Stimulated activated CD8-positive, alpha-beta memory T cell treated with anti-CD3 and anti-CD28 coated beads, Interleukin-2, amount 100 ng/mL, for 1 hour (primary cell): Measurements from ENCODE around the gene HYAL1.

Experiments used
- DNase-seq, 2 donors: peaks; one replicate each; pipeline ENCODE4 v3.0.0-alpha.2; 2020; ENCODE audit warnings: low read depth in 2 of 2

Gene HYAL1

DNA sequence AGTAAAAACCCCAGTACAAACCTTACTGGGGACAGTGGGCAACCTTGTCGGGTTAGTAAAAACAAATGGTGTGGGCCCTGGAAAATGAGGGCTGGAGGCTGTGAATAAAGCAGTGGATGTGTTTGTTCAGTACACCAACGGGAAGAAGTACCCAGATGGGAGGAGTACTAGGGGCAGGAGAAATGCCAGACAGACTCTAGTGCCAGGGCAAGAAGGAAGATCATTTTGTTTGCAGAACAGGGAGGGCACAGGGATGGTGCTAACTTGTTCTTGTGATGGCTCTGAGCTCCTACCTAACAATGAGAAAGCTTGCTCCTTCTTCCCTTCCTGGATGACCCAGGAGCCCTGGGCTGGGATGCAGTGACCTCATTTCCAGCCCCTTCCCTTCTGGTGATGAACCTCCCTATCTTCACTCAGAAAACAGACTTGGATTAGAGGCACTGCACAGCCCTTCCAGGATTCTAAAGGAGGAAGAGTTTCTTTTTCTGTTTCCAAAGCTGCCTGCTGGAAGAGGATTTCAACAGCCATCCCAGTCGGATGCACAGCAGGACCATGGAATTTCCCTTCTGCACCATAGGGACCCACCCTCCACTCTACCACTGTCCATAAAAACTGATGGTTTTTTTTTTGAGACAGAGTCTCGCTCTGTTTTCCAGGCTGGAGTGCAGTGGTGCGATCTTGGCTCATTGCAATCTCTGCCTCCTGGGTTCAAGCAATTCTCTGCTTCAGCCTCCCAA is 31.1 kb upstream of the HYAL1 start:
- DNase-seq, result no peak

DNA sequence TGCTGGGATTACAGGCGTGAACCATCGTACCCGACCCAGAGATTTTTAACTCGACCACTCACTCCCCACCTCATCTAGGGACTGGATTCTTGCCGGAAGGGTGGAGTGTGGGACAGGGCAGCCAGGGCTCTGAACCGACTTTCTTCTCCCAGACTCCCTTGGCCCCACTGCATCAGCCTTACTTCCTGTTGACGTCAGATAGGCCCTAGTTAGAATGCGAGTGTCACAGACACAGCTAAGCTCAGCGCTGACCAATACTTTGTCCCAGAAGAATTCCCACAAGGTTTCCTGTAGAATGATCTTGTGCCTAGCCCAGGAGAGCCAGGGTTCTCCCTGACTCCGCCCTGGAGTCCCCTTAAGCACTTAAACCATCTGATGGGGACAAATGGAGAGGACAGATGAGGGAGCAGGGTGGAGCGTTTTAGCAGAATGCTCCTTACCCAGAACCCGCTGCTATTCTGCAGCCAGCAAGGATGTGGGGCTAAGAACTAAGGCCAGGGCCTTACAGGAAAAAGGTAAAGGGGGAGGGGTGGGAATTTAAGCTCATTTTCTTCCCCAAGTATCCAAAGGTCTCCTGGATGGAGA is 30.5 kb upstream of the HYAL1 start:
- DNase-seq, result no peak

- DNase-seq, result no peak
Observed at GRCh38 chr3:50331364-50331907, 28.1 kb upstream of the HYAL1 start.

DNA sequence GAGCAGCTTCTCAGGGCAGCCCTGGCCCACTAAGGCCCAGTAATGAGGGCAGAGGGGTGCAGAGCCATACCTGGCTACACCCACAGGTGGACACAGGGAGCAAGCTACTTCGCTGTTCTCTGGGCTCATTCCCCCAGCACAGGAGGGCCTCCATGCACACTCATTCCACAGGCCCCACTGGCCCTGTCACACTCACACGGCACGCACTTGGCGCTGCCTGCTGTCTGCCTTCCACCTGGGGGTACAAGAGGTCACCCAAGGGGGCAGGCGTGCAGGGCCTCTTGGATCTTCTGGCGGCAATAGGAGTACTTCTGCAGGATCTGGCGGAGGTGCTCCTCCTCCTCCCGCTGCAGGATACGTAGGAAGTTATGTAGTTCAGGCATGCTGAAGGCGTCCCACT is 27.0 kb upstream of the HYAL1 start:
- DNase-seq, result no peak

DNA sequence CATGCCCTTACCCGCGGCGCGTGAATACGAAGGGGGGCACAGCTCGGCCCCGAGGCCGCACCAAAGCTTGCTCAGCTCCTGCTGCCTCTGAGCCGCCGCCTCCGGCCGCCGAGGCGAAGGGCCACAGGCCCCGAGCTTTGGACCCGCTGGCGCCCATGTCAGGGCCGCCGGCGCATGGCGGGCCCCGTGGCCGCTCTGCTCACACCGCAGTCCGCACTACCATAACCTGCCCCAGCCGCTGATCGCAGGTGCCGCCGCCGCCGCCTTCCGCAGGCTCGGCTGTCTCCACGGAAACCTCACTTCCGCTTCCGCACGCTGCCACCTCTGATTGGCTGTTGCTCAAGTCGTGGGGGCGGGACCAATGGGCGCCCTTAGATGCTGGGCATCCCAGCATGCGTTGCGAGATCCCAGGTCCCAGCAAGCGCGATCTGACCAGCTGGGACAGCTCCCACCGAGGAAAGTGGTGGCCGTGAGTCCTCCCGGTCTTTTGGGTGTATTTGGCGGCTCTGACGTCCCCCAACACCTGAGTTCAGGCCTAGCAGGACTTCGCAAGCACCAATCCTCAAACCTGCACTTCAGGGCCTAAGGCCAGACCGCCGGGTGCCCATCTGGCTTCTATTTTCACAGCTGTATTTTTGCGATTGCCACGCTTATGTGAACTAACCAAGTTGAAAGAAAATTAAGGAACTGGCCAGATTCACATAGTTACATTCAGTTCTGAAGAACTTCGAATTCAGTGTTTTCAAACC is 24.7 kb upstream of the HYAL1 start, which contains the start of gene TUSC2:
Gene TUSC2 (minus strand): TSS at position 281 of the 749 bp plus-strand sequence. CDS start 124 bp downstream, at position 157.
- peak; percentile 87 to 89 for DNase-seq

- no peak for DNase-seq
Observed at GRCh38 chr3:50327129-50327528, 23.8 kb upstream of the HYAL1 start.

DNA sequence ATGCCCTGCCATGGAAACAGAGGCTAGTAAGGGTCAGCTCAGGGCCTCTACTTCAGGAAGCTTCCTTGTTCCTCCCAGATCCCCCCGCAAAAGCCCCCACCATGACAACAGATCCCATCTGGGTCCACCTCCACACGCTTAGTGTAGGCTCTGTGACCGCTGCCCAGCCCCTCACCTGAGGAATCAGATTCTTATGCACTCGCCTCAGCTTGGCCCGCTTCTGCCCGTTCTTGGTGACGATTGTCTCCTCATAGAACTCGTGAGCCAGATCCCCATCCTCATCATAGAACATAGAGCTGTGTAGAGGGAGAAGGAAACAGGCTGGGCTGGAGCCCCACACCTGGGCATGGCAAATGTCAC is 22.8 kb upstream of the HYAL1 start:
- DNase-seq, result no peak

DNA sequence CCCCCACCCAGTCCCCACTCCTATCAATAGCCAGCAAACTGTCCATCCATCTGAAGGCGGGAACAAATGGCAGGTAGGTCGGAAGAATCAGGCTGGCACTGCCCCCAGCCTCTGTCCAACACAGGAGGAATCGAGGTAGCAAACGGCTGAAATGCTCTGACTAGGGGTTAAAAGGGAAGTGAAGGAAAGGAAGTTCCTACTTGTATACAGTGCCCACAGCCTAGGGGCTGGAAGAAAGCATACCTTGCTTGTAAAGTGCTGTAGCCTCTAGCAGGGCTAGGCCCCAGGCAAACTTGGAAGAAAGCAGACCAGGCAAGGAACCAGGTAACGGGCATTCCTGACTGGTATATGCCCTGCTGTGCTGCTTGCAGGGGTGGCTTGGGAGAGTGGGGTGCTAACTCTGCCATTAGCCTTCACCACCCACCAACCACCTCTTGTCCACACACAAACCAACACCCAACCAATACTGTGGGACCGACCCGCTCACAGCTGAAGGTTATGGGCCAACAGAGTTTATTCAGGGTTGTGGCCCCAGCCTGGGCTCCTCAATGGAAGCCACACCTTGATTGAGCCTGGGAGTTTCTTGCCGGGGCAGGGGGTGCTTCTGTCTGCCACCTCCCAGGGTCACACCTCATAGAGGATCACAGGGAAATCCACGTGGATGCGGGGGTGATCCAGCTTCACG is 22.3 kb upstream of the HYAL1 start:
- DNase-seq, result no peak

GRCh38 chr3:50325113-50325480 is 21.7 kb upstream of the HYAL1 start:
- no peak for DNase-seq

DNA sequence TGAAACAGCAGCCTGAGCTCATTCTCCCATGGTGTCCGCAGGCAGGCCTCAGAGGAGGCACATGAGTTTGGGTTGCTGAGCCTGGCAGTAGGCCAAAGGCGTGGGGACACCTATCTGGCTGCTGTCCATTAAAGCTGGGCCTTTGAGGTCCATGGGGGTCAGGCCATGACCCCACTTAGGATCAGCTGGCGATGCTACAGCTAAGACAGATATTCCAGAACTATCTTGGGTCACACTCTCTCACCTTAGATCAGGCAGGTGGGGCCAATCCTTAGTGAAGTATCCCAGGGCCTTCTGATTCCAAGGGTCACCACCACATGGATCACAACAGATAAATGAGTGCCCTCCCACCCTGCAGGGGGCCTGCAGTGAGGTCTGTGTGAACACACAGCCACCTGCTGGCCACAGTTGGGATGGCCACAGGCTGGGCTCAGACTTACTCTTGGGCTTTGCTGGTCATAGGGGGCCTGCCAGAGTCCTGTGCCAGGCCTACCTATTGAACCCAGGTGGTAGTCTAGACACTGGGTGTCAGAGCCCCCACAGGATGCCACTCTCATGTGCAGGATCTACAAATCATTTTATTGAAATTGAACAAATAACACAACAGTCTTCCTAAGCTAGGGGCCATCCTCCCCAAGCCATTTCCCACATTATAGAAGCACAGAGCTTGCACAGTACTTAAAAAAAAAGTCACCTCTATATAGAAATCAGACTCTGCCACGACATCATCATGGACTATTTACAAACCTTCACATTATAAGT is 21.2 kb upstream of the HYAL1 start:
- DNase-seq, result no peak

DNA sequence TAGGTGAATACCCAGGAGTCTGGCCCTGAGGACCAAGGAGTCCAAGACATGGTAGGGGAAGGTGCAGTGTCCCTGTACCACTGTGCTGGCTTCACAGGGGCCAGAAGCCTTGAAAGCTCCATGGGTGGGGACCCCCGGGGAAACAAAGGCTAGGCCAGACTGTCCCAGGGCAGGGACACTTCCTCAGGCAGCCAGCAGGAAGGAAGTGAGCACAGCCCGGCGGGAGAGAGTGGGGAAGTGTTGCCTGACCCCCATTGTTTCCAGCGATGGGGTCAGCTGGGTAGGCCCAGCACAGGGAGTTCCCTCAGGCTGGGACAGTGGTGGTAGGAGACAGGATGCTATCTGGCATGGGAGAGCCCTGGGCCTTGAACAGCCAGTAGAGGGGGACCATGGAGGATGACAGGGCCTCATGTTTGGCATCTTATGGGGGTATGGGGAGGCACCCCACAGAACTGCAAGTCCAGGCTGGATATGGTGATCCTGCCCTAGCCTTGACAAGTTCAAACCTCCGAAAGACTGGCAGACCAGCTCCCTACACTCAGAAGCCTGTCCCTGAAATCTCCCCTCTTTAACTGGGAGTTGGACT is 20.3 kb upstream of the HYAL1 start:
- no peak for DNase-seq

GRCh38 chr3:50323092-50323600 is 19.8 kb upstream of the HYAL1 start:
- no peak for DNase-seq

GRCh38 chr3:50322386-50323091 is 19.2 kb upstream of the HYAL1 start, which contains the start of gene HYAL2:
Gene HYAL2, minus strand, starts transcription at chr3:50322745. Its CDS starts 2,256 bp downstream, at chr3:50320489.
- DNase-seq, result no peak

DNA sequence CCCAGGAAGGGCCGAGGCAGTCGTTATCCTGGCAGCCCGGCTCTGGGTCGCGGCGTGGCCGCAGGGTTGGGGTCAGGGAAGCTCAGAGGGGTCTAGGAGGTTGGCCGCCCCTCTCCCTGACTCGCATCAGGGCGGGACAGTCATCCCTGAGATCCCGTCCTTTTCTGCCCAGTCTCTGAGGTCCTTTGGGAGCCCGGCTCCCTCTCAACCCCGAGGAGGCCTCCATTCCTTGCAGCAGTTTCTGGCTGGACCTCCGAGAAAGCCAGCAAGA is 18.7 kb upstream of the HYAL1 start:
- no peak for DNase-seq

DNA sequence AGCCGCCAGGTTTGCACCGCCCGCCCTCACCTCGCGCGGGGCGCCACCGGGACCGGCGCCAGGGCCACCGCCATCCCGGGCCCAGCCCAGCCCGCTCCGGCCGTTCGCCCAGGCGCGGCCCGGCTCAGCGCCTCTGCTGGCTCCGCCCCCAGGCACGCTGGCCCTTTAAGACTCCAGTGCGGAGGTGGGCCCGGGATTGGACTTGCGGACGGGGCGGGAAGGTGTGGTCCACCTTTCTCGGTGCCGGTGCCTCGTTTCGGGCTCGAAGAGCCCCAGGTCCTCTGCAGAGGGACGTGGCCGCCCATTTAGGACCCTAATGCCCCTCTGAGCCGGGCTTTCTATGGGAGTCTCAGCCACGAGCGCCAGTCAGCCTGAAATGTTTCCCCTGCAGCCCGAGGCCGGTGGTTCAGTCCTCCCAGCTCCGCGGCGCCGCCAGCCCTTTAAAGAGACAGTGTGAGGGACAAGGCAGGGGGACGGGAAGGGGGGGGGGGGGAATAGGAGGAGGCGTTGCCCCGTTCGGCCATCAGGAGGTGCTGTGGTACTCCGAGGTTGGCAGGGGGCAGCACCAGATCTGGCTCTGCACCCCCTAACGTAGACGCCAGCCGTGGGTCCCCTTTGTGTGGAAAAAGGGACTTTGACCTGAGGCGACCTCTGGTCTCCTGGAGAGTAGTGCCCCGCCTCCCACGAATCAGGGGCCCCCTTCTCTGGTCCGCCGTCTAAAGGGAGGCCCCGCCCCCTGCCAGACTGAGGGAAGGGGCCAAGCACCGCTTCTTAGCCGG is 18.2 kb upstream of the HYAL1 start:
- DNase-seq, result peak; percentile 56 to 68

GRCh38 chr3:50320853-50321335 is 17.5 kb upstream of the HYAL1 start:
- DNase-seq, result peak in 1 of 2 donors; percentile 39

DNA sequence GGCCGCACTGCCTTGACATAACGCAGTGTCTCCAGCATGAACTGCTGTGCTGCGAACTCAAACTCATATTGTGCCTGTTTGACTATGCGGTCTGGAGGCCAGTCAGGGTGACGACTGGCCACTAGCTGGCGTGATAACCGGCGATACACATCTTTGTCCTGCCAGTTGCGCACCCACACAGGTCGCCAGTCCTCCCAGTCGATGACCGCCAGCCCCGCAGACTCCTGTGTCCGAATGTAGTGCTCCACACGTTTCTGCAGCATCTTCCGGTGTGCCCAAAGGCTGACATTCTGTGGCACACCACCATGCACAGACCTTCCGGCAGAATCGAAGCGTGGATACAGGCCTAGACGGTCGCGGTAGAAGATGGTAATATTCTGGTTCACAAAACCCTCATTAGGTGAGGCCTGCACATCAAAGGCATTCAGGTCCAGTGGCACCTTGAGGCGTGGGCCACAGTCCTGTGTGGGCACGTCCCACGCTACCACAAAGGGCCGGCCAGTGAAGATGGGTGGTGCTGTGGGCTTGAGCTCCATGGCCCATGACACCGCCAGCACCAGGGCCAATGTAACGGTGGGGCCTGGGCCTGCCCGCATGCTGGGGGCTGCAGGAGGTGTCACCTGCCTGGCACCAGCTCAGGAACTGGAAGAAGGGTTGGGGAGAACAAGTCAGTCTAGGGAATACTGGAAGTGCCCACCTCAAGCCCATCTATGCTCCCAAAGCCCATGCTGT is 16.7 kb upstream of the HYAL1 start:
- no peak for DNase-seq

DNA sequence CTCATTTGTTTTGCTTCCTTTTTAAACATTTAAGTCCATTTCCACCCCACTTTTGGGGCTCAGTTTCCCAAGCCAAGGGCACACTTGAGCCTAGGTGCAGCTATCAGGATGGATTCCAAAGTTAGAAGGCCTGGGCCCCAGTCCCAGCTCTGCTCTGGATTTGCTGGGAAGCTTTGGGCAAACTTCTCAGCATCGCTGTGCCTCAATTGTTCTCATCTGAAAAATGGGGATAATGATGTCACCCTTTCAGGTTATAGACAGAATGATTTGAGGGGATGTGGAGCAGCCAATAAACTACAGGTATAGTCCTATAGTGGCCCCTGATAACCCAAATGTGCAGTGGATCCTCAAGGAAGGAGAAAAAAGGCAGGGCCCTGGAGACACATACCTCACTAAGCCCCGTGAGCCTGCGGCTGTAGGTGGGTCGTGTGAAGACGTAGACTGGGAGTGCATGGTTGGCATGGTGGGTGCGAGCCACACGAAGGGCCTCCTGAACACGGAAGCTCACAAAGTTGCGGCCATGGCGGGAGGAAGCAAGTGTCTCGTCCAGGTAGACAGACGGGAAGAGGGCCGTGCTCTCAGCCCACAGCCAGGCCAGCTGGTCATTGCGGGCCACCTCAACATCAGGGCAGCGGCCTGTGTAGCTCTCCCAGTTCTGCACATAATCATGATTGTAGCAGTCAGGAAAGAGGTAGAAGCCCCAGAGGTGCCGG is 16.0 kb upstream of the HYAL1 start:
- DNase-seq, result no peak
